IPS DF 4.7 (cell line): ENCODE measurements around the gene VAT1.
"Not testable (repeated sequence)": the region's sequence is repeated elsewhere in the genome, so short reads cannot be mapped to it uniquely, and the experiment has no call there.

Source experiments
- DNase-seq: peaks from one replicate; pipeline ENCODE4 v3.0.0-alpha.2; 2013; ENCODE audit warnings: low spot score; ENCODE audit errors: extremely low read depth

The VAT1 gene

GRCh38 chr17:43010667-43011308 lies 11.4 kb downstream of the VAT1 start:
- DNase-seq = no peak

GRCh38 chr17:43006639-43007551 lies 15.3 kb downstream of the VAT1 start, which contains the start of gene IFI35:
TSS of gene IFI35 (plus strand) at chr17:43006784. CDS start at chr17:43006948, 164 bp downstream.
- DNase-seq = no peak

- DNase-seq = no peak
Measured at GRCh38 chr17:43003542-43004172, 18.5 kb downstream of the VAT1 start.

GRCh38 chr17:43000894-43001293 lies 21.3 kb downstream of the VAT1 start:
- not testable (repeated sequence) for DNase-seq

GRCh38 chr17:42999003-42999525 lies 23.1 kb downstream of the VAT1 start:
- DNase-seq = no peak

GRCh38 chr17:42997984-42998938 lies 23.9 kb downstream of the VAT1 start, which contains the start of gene RPL27:
TSS of gene RPL27 (plus strand) at chr17:42998419. CDS start at chr17:42998751, 332 bp downstream.
- DNase-seq = peak; percentile 99

- DNase-seq = no peak
Measured at GRCh38 chr17:42997390-42997983, 24.7 kb downstream of the VAT1 start.

- DNase-seq = not testable (repeated sequence)
Measured at GRCh38 chr17:42993913-42994312, 28.3 kb downstream of the VAT1 start.

- no peak for DNase-seq
Measured at GRCh38 chr17:42992872-42993271, 29.3 kb downstream of the VAT1 start.

GRCh38 chr17:42991471-42991870 lies 30.7 kb downstream of the VAT1 start:
- DNase-seq = no peak

GRCh38 chr17:42989726-42990652 lies 32.2 kb downstream of the VAT1 start:
- no peak for DNase-seq

GRCh38 chr17:42989141-42989540 lies 33.0 kb downstream of the VAT1 start:
- no peak for DNase-seq

GRCh38 chr17:42985225-42985624 lies 37.0 kb downstream of the VAT1 start:
- no peak for DNase-seq

GRCh38 chr17:42982266-42982665 lies 39.9 kb downstream of the VAT1 start:
- DNase-seq = no peak

GRCh38 chr17:42980766-42981397 lies 41.3 kb downstream of the VAT1 start:
- DNase-seq = no peak

- DNase-seq = no peak
Measured at GRCh38 chr17:42980274-42980765, 41.9 kb downstream of the VAT1 start, which contains the start of gene RUNDC1. TSS of gene RUNDC1 (plus strand) at chr17:42980565. CDS start at chr17:42980577, 12 bp downstream.

- no peak for DNase-seq
Measured at GRCh38 chr17:42979511-42980273, 42.5 kb downstream of the VAT1 start, which contains the start of gene PTGES3L. TSS of gene PTGES3L (minus strand) at chr17:42980080. CDS start at chr17:42980053, 27 bp downstream.
